K562 (cell line): ENCODE results near the gene NFRKB. TPM values are rescaled to one million over a fixed set of nuclear protein-coding genes. Genes with fewer than 3 reads are reported as not detected.

Experiments used
- CBFA2T2 ChIP-seq: fragments of 450-650 bp; conservative IDR thresholded peaks from 2 replicates; pipeline ENCODE4 v1.6.1; 2017; ENCODE audit warnings: mild to moderate bottlenecking
- CREM ChIP-seq: IDR thresholded peaks from 2 replicates; pipeline ENCODE4 v1.6.1; 2014; ENCODE audit warnings: antibody characterized with exemption, low read depth
- DMBX1 ChIP-seq: fragments of 250-450 bp; sonication (Bioruptor Pico); IDR thresholded peaks from 2 replicates; pipeline ENCODE4 v1.8.0; 2022; ENCODE audit warnings: inconsistent platforms, mild to moderate bottlenecking, moderate library complexity, borderline replicate concordance
- ETS2 ChIP-seq: IDR thresholded peaks from 2 replicates; pipeline ENCODE4 v1.6.1; 2016; ENCODE audit warnings: borderline replicate concordance, missing genetic modification characterization, mild to moderate bottlenecking, moderate library complexity, missing compliant biosample characterization; ENCODE audit not compliant: poor library complexity, severe bottlenecking
- GABPB2 ChIP-seq: fragments of 250-450 bp; sonication (Bioruptor Pico); conservative IDR thresholded peaks from 2 replicates; pipeline ENCODE4 v1.5.1; 2021; ENCODE audit warnings: mild to moderate bottlenecking
- KDM2B ChIP-seq: fragments of 250-450 bp; sonication (Bioruptor Pico); IDR thresholded peaks from 2 replicates; pipeline ENCODE4 v1.8.0; 2021; ENCODE audit warnings: mild to moderate bottlenecking, moderate library complexity
- NCOA2 ChIP-seq, 2 experiments: fragments of 450-650 bp; IDR thresholded peaks; 2 replicates each; pipeline ENCODE4 v1.6.1; 2018; ENCODE audit warnings: mild to moderate bottlenecking in 2 of 2, moderate library complexity in 1 of 2; ENCODE audit not compliant: partially characterized antibody in 2 of 2
- OTX1 ChIP-seq: fragments of 450-650 bp; formaldehyde crosslinking; IDR thresholded peaks from 2 replicates; pipeline ENCODE4 v1.4.0; 2022; ENCODE audit warnings: mild to moderate bottlenecking
- PHF21A ChIP-seq: fragments of 450-650 bp; IDR thresholded peaks from 2 replicates; pipeline ENCODE4 v1.6.1; 2017; ENCODE audit warnings: low read depth, borderline replicate concordance
- RB1 ChIP-seq: fragments of 450-650 bp; IDR thresholded peaks from 2 replicates; pipeline ENCODE4 v1.6.1; 2017; ENCODE audit warnings: low read depth, mild to moderate bottlenecking
- RBFOX2 ChIP-seq: fragments of 200-400 bp; formaldehyde crosslinking; IDR thresholded peaks from 2 replicates; pipeline ENCODE4 v1.6.1; 2017; ENCODE audit warnings: low read depth, mild to moderate bottlenecking, low read length, moderate library complexity
- SP1 ChIP-seq: sonication (generic); formaldehyde crosslinking; IDR thresholded peaks from 2 replicates; pipeline ENCODE4 v1.8.1; 2022; ENCODE audit warnings: mild to moderate bottlenecking, missing genetic modification reagents
- SRSF1 ChIP-seq: fragments of 200-400 bp; formaldehyde crosslinking; IDR thresholded peaks from 2 replicates; pipeline ENCODE4 v1.6.1; 2017; ENCODE audit warnings: mild to moderate bottlenecking, low read depth, low read length, moderate library complexity
- XRCC5 ChIP-seq: fragments of 200-400 bp; formaldehyde crosslinking; IDR thresholded peaks from 2 replicates; pipeline ENCODE4 v1.6.1; 2017; ENCODE audit warnings: low read depth, mild to moderate bottlenecking, low read length
- ZFP1 ChIP-seq: fragments of 450-650 bp; formaldehyde crosslinking; IDR thresholded peaks from 2 replicates; pipeline ENCODE4 v1.4.0; 2020; ENCODE audit warnings: mild to moderate bottlenecking, mixed read lengths
- ZFP36 ChIP-seq: fragments of 150-350 bp; IDR thresholded peaks from 2 replicates; pipeline ENCODE4 v1.6.1; 2018; ENCODE audit warnings: low read length, low read depth; ENCODE audit not compliant: partially characterized antibody
- ZNF165 ChIP-seq: fragments of 250-450 bp; sonication (Bioruptor Pico); IDR thresholded peaks from 2 replicates; pipeline ENCODE4 v1.4.0; 2020; ENCODE audit warnings: borderline replicate concordance
- ZNF217 ChIP-seq: sonication (generic); formaldehyde crosslinking; IDR thresholded peaks from 2 replicates; pipeline ENCODE4 v1.8.0; 2022; ENCODE audit warnings: mild to moderate bottlenecking, missing genetic modification reagents
- ZNF41 ChIP-seq: fragments of 250-450 bp; sonication (Bioruptor Pico); conservative IDR thresholded peaks from 2 replicates; pipeline ENCODE4 v1.4.0; 2020; ENCODE audit warnings: mild to moderate bottlenecking
- polyA plus RNA-seq, 8 experiments: library from polyadenylated mRNA; depleted of rRNA in 4 of 8; stranded (reverse) in 5 of 8; unstranded in 3 of 8; fragments of >200 nt; fragmentation: Nextera tagmentation in 2 of 8; fragmentation: Illumina TruSeq in 1 of 8; extraction: Ambion mirVana in 2 of 8; extraction: Trizol in 1 of 8; gene quantifications; 2 replicates each; pipeline versions ENCODE4 v1.2.1 to v1.2.3, GENCODE V29; 2011 to 2014; ENCODE audit warnings: inconsistent platforms in 1 of 8, missing spikeins in 1 of 8
- total RNA-seq, 7 experiments: library from RNA; depleted of rRNA in 6 of 7; stranded (reverse); fragments of >200 nt in 6 of 7; fragmentation: Illumina TruSeq in 2 of 7; extraction: Trizol in 2 of 7; gene quantifications; 2 replicates each; pipeline versions ENCODE4 v1.2.1 to v1.2.3, GENCODE V29; 2011 to 2021; ENCODE audit warnings: low replicate concordance in 1 of 7
- TF ChIP-seq, protein P1 (sequence below): sonication (generic); formaldehyde crosslinking; IDR thresholded peaks from 2 replicates; pipeline ENCODE4 v1.4.0; 2020; ENCODE audit warnings: mild to moderate bottlenecking, missing genetic modification reagents
- TF ChIP-seq, protein P2 (sequence below): fragments of 250-450 bp; sonication (Bioruptor Pico); IDR thresholded peaks from 2 replicates; pipeline ENCODE4 v1.4.0; 2020

Gene NFRKB
- total and polyA plus RNA-seq, 9 of the 15 experiments (the other 6 are each of a cell fraction or from before 2014, with no cell fraction given), result 7.1 to 42.6 (median 23.9) TPM

DNA sequence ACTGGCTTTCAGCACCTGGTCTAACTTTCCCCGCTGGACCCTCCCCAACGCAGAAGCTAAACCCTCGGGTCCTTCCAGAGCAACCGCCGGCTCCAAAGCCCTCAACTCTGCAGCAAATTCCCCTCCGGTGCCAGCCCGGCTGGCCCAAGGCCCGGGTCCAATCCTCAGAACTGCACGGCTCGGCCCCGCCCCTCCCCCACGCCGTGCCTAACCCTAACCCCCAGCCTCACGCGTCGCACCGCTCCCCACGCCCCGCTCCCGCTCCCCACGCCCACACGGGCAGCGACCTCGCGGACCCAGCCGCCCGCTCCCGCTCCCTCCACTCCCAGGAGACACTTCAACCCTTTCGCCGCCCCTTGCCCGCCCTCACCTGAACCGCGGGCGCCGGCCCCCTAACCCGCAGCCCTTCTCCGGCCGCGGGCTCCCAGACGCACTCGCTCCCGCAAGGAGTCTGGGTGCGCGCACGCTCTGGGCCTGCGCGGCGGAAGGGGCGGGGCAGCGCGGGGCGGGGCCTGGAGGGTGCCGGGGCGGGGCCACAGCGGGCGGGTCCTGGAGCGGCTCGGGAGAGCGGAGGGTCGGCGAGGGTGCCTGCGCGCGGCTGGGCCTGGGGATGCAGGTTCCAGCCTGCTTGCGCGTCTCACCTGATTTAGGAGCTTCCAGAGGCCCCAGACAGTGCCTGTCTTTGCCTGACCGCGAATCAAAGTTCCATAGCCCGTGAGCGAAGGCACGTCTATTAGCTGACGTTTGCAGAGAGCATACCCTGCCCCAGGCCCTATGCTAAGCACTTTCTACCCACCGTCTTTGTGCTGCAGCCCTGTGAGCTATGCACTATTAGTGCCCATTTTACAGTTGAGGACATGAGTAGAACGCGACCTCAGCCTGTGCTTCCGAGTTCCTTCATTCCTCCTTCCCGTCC, at the start of gene NFRKB (continued):
- TF ChIP-seq, protein P1, sequence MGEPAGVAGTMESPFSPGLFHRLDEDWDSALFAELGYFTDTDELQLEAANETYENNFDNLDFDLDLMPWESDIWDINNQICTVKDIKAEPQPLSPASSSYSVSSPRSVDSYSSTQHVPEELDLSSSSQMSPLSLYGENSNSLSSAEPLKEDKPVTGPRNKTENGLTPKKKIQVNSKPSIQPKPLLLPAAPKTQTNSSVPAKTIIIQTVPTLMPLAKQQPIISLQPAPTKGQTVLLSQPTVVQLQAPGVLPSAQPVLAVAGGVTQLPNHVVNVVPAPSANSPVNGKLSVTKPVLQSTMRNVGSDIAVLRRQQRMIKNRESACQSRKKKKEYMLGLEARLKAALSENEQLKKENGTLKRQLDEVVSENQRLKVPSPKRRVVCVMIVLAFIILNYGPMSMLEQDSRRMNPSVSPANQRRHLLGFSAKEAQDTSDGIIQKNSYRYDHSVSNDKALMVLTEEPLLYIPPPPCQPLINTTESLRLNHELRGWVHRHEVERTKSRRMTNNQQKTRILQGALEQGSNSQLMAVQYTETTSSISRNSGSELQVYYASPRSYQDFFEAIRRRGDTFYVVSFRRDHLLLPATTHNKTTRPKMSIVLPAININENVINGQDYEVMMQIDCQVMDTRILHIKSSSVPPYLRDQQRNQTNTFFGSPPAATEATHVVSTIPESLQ (CRISPR knock-in tag), result no peak
- TF ChIP-seq ZFP36 (no peak), RB1 (peak; percentile 33; the same call in 1 of the 2 replicates), CREM (peak; percentile 5; the same call in 1 of the 2 replicates), ZNF41 (CRISPR knock-in tag) (no peak), CBFA2T2 (no peak), SP1 (CRISPR knock-in tag) (peak; percentile 24; the same call in 1 of the 2 replicates), ZNF217 (CRISPR knock-in tag) (no peak), OTX1 (CRISPR knock-in tag) (no peak), ETS2 (no peak), KDM2B (no peak), NCOA2 (IDR thresholded peaks at IDR 0.05; ENCODE audit: partially characterized antibody in 2 of 2) (no peak), XRCC5 (no peak), ZFP1 (no peak), GABPB2 (no peak), RBFOX2 (peak; percentile 80), DMBX1 (CRISPR knock-in tag) (no peak), SRSF1 (no peak), ZNF165 (CRISPR knock-in tag) (no peak), PHF21A (no peak)
- TF ChIP-seq, protein P2, sequence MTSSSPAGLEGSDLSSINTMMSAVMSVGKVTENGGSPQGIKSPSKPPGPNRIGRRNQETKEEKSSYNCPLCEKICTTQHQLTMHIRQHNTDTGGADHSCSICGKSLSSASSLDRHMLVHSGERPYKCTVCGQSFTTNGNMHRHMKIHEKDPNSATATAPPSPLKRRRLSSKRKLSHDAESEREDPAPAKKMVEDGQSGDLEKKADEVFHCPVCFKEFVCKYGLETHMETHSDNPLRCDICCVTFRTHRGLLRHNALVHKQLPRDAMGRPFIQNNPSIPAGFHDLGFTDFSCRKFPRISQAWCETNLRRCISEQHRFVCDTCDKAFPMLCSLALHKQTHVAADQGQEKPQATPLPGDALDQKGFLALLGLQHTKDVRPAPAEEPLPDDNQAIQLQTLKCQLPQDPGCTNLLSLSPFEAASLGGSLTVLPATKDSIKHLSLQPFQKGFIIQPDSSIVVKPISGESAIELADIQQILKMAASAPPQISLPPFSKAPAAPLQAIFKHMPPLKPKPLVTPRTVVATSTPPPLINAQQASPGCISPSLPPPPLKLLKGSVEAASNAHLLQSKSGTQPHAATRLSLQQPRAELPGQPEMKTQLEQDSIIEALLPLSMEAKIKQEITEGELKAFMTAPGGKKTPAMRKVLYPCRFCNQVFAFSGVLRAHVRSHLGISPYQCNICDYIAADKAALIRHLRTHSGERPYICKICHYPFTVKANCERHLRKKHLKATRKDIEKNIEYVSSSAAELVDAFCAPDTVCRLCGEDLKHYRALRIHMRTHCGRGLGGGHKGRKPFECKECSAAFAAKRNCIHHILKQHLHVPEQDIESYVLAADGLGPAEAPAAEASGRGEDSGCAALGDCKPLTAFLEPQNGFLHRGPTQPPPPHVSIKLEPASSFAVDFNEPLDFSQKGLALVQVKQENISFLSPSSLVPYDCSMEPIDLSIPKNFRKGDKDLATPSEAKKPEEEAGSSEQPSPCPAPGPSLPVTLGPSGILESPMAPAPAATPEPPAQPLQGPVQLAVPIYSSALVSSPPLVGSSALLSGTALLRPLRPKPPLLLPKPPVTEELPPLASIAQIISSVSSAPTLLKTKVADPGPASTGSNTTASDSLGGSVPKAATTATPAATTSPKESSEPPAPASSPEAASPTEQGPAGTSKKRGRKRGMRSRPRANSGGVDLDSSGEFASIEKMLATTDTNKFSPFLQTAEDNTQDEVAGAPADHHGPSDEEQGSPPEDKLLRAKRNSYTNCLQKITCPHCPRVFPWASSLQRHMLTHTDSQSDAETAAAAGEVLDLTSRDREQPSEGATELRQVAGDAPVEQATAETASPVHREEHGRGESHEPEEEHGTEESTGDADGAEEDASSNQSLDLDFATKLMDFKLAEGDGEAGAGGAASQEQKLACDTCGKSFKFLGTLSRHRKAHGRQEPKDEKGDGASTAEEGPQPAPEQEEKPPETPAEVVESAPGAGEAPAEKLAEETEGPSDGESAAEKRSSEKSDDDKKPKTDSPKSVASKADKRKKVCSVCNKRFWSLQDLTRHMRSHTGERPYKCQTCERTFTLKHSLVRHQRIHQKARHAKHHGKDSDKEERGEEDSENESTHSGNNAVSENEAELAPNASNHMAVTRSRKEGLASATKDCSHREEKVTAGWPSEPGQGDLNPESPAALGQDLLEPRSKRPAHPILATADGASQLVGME (CRISPR knock-in tag), result no peak
